Heart right ventricle (tissue), 16 donors: ENCODE results near the gene NME8. TPM values are rescaled to one million over a fixed set of nuclear protein-coding genes. Genes with fewer than 3 reads are reported as not detected.

Experiments used
- ATAC-seq, 8 donors: fragments of 200-7000 bp; cut with Tn5 transposase; one replicate each; pipeline ENCODE4 v1.9.1; 2020; ENCODE audit warnings: mild to moderate bottlenecking in 8 of 8, moderate library complexity in 8 of 8, moderate number of reproducible peaks in 1 of 8
- DNase-seq, 2 donors: peaks; one replicate each; pipeline ENCODE4 v3.0.0-alpha.2; 2020
- H3K27ac ChIP-seq, 10 donors: fragments of 200-600 bp; sonication (generic) in 2 of 10; one replicate each; pipeline versions ENCODE4 v1.5.0 to v1.8.0; 2020 to 2022; ENCODE audit warnings: mild to moderate bottlenecking in 3 of 10
- H3K27me3 ChIP-seq, 7 donors: fragments of 200-600 bp; one replicate each; pipeline ENCODE4 v1.8.0; 2021 to 2022; ENCODE audit warnings: mild to moderate bottlenecking in 2 of 7
- H3K36me3 ChIP-seq, 9 donors: fragments of 200-600 bp; sonication (generic) in 1 of 9; one replicate each; pipeline versions ENCODE4 v1.5.0 to v1.8.0; 2020 to 2022; ENCODE audit warnings: mild to moderate bottlenecking in 2 of 9
- H3K4me1 ChIP-seq, 9 donors: fragments of 200-600 bp; sonication (generic) in 1 of 9; one replicate each; pipeline versions ENCODE4 v1.5.0 to v1.8.0; 2020 to 2022; ENCODE audit warnings: mild to moderate bottlenecking in 4 of 9
- H3K4me3 ChIP-seq, 10 donors: fragments of 200-600 bp; sonication (generic) in 2 of 10; one replicate each; pipeline versions ENCODE4 v1.5.0 to v1.8.0; 2020 to 2022; ENCODE audit warnings: mild to moderate bottlenecking in 7 of 10, moderate library complexity in 2 of 10
- H3K9me3 ChIP-seq, 11 donors: fragments of 200-600 bp in 10 of 11; sonication (generic) in 2 of 11; one replicate each; pipeline versions ENCODE4 v1.5.0 to v1.8.0; 2013 to 2022; ENCODE audit warnings: mild to moderate bottlenecking in 2 of 11, control low read depth in 1 of 11, moderate library complexity in 1 of 11
- CTCF ChIP-seq, 9 donors: fragments of 200-600 bp; sonication (generic) in 2 of 9; IDR thresholded peaks; one replicate each; pipeline versions ENCODE4 v1.5.0 to v1.8.0; 2021 to 2022; ENCODE audit warnings: antibody characterized with exemption in 9 of 9, mild to moderate bottlenecking in 5 of 9, moderate library complexity in 1 of 9
- WGBS, 2 donors: extraction: QIAGEN DNeasy Blood & Tissue Kit; methylation state at CpG; one replicate each; pipeline ENCODE4 v1.1.7; 2013; ENCODE audit warnings: inconsistent platforms in 1 of 2; 5-methylcytosine and 5-hydroxymethylcytosine counted together
- intact Hi-C, 10 donors: fragments of 100-400 bp; cut with DNase I; formaldehyde crosslinking; loops; one replicate each; pipeline versions ENCODE4 v1.11.1 to v1.14.2; 2022
- polyA plus RNA-seq, 2 donors: library from polyadenylated mRNA; stranded (reverse); fragments of 200-250 nt; gene quantifications; one replicate each; pipeline ENCODE4 v1.2.3, GENCODE V29; 2013
- total RNA-seq, 10 donors: library from RNA; stranded (reverse); fragmentation: NEBNext Ultra II Directional in 3 of 10; extraction: Animal tissue kit (Norgen Biotek cat#: 25700) in 3 of 10; gene quantifications; one replicate each; pipeline versions ENCODE4 v1.2.1 to v1.2.4, GENCODE V29; 2021 to 2023
- donor health status: Arrhythmogenic right ventricular cardiomyopathy.
- donor health status: ischemic (EF 13 %, LVEDD 7.1; RV severe dilation, severe dysfunction).
- donor health status: healthy with polysubstance abuse.
- donor health status: DM: no; HTN: yes; CAD: no.
- donor health status: DM: no; HTN: no; CAD: no.
- donor health status: ischemic (EF 25% LVEDD 6.9; RV normal size, moderate dysfunction).
- donor health status: ischemic (EF 25% LVEDD 5.7; RV mildly dilated, moderate dysfunction).
- donor health status: healthy.
- donor health status: DM: yes; HTN: yes; CAD: no.
- donor health status: Ischemic cardiomyopathy.
- donor health status: ischemic (EF 35%, LVEDD 5.7; RV mildly dilated, moderate dysfunction).
- donor health status: nonischemic (EF 11% LVEDD 7.7; RV severe dilation, severe dysfunction).
- donor health status: DM: yes; HTN: yes; CAD: no.
- donor health status: PGD.
- donor health status: ischemic (EF 29% LVEDD 5.4; RV normal size, mild dysfunction).
- donor health status: nonischemic (EF 23%, LVEDD 6.1; RV moderate dilation, normal function).

NME8 gene
- total and polyA plus RNA-seq, 12 donors: 0.15 to 0.19 TPM; not detected in 10

GRCh38 chr7:37928878-37929277, 80.5 kb downstream of the NME8 start:
- no peaks in the 10 kb centered on the region for H3K36me3 ChIP-seq
- peak overlapping the region in 1 of 10 donors; percentile 2 for H3K27ac ChIP-seq
- 58 to 67% methylated on average over 4 of the region's 4 CpGs for WGBS, 2 donors
- peaks cover 0 to 12% (median 4%) of the 10 kb centered on the region in 9 donors for H3K4me1 ChIP-seq
- H3K27me3 ChIP-seq: no peaks in the 10 kb centered on the region
- ATAC-seq (no peak), DNase-seq (no peak)
- H3K4me3 ChIP-seq: no peak overlapping the region
- intact Hi-C loops: loop anchor here in 1 of 10 donors (10.0 kb wide), 1 partner anchor 56 kb away; no protein-coding TSS in a partner anchor
- peaks cover 0 to 18% (median 10%) of the 10 kb centered on the region in 11 donors for H3K9me3 ChIP-seq
- no peak for TF ChIP-seq CTCF (IDR thresholded peaks at IDR 0.05)

- 85 to 91% methylated on average over 5 of the region's 5 CpGs for WGBS, 2 donors
- intact Hi-C loops: no loop called here
- Histone ChIP-seq H3K4me3 (no peak overlapping the region), H3K4me1 (peaks cover 0 to 12% (median 4%) of the 10 kb centered on the region in 9 donors), H3K27ac (no peak overlapping the region), H3K36me3 (no peaks in the 10 kb centered on the region), H3K9me3 (peaks cover 0 to 12% (median 7%) of the 10 kb centered on the region in 11 donors), H3K27me3 (no peaks in the 10 kb centered on the region)
- DNase-seq (no peak), ATAC-seq (no peak)
- TF ChIP-seq CTCF (IDR thresholded peaks at IDR 0.05): no peak
Observed at GRCh38 chr7:37930226-37930948, 82.0 kb downstream of the NME8 start.

DNA sequence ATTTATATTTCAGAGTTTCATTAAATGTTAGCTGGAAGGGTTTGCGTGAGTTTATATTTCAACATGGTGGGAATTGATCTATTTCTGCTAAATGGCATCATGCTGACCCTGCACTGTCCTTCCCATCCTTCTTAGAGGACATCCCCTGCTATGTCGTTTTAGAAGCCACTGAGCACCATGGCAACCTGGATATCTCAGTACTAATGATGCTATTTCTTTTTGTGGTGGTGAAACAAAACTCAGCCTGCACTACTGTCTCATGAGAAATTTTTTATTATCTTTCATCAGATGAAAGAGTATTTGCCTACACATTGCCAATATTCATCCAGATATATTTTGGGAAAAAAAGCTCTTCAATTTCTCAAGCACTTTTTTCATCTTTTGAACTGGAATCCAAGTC, 84.1 kb downstream of the NME8 start:
- no peak overlapping the region for H3K27ac ChIP-seq
- DNase-seq (no peak), ATAC-seq (no peak)
- H3K4me1 ChIP-seq: peaks cover 0 to 10% (median 3%) of the 10 kb centered on the region in 9 donors
- H3K36me3 ChIP-seq: no peaks in the 10 kb centered on the region
- H3K9me3 ChIP-seq: peaks cover 0 to 18% (median 3%) of the 10 kb centered on the region in 11 donors
- intact Hi-C loops: no loop called here
- H3K27me3 ChIP-seq: no peaks in the 10 kb centered on the region
- 68 to 70% methylated on average over 2 of the region's 2 CpGs for WGBS, 2 donors
- H3K4me3 ChIP-seq: no peak overlapping the region
- TF ChIP-seq CTCF (IDR thresholded peaks at IDR 0.05): no peak

DNA sequence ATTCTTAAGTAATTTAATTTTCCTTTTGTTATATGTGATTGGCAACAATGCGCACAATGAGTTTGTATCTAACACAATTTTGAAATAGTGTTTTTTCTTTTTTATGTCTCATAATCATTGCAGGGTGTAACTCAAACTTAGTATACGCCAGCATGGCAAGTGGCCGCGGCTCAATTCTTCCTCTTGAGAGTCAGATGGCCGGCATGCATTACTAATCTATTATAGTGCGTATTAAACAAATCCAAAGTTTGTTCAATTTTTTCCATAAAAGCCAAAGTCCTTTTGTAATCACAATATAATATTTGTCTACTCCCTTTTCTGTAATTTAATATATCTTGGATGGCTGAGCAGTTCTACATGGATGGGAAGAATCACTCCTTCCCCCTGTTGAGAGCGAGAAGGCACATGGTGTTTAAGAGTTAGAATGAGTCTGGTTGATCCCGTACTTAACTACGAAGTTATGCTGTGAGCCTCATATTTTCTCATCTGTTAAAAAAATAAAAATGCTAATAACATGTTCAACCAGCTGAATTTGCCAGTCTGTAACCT, 84.7 kb downstream of the NME8 start:
- ATAC-seq (no peak), DNase-seq (no peak)
- Histone ChIP-seq H3K27me3 (no peaks in the 10 kb centered on the region), H3K27ac (no peak overlapping the region), H3K4me1 (peaks cover 0 to 9% (median 3%) of the 10 kb centered on the region in 9 donors), H3K4me3 (no peak overlapping the region), H3K36me3 (no peaks in the 10 kb centered on the region), H3K9me3 (peaks cover 0 to 19% (median 3%) of the 10 kb centered on the region in 11 donors)
- no peak for TF ChIP-seq CTCF (IDR thresholded peaks at IDR 0.05)
- intact Hi-C loops: no loop called here
- 87 to 96% methylated on average over 9 of the region's 9 CpGs for WGBS, 2 donors
